GM23248 (cell line): Measurements from ENCODE around the gene EEPD1. TPM values are rescaled to one million over a fixed set of nuclear protein-coding genes. Genes with fewer than 3 reads are reported as not detected.
A peak's percentile ranks its signal among the peaks of the same experiment; 100 is the strongest.

Source experiments
- DNase-seq: peaks from one replicate; pipeline ENCODE4 v3.0.0-alpha.2; 2015
- H2AFZ ChIP-seq: fragments of 200-600 bp; sonication (generic); 2 replicates; pipeline ENCODE4 v1.6.1; 2016; ENCODE audit warnings: antibody characterized with exemption
- H3F3A ChIP-seq: fragments of 200-600 bp; sonication (generic); 2 replicates; pipeline ENCODE4 v1.6.1; 2016; ENCODE audit warnings: mild to moderate bottlenecking, antibody characterized with exemption, mixed run types; ENCODE audit not compliant: insufficient read depth
- H3K27ac ChIP-seq: fragments of 200-600 bp; sonication (generic); 2 replicates; pipeline ENCODE4 v1.5.1; 2016; ENCODE audit warnings: mild to moderate bottlenecking
- H3K27me3 ChIP-seq: fragments of 200-600 bp; sonication (generic); replicated peaks from 2 replicates; pipeline ENCODE4 v1.6.1; 2016; ENCODE audit warnings: mild to moderate bottlenecking; ENCODE audit not compliant: insufficient read depth
- H3K36me3 ChIP-seq: fragments of 200-600 bp; sonication (generic); 2 replicates; pipeline ENCODE4 v1.6.1; 2016; ENCODE audit warnings: low read depth, mild to moderate bottlenecking
- H3K4me1 ChIP-seq: fragments of 200-600 bp; sonication (generic); 2 replicates; pipeline ENCODE4 v1.6.1; 2016; ENCODE audit warnings: mild to moderate bottlenecking; ENCODE audit not compliant: insufficient read depth
- H3K4me2 ChIP-seq: fragments of 200-600 bp; sonication (generic); one replicate; pipeline ENCODE4 v1.6.1; 2016; ENCODE audit warnings: mild to moderate bottlenecking; ENCODE audit not compliant: unreplicated experiment
- H3K4me3 ChIP-seq: fragments of 200-600 bp; sonication (generic); 2 replicates; pipeline ENCODE4 v1.5.1; 2016; ENCODE audit warnings: mild to moderate bottlenecking
- H3K79me2 ChIP-seq: fragments of 200-600 bp; sonication (generic); 2 replicates; pipeline ENCODE4 v1.6.1; 2016; ENCODE audit warnings: mild to moderate bottlenecking; ENCODE audit not compliant: insufficient read depth
- H3K9ac ChIP-seq: fragments of 200-600 bp; sonication (generic); 2 replicates; pipeline ENCODE4 v1.6.1; 2016; ENCODE audit warnings: mild to moderate bottlenecking
- H3K9me2 ChIP-seq: fragments of 200-600 bp; sonication (generic); 2 replicates; pipeline ENCODE4 v1.6.1; 2016; ENCODE audit warnings: mixed run types, mild to moderate bottlenecking, moderate library complexity; ENCODE audit not compliant: insufficient read depth
- H3K9me3 ChIP-seq: fragments of 200-600 bp; sonication (generic); one replicate; pipeline ENCODE4 v1.6.1; 2017; ENCODE audit warnings: low read depth
- H4K20me1 ChIP-seq: fragments of 200-600 bp; sonication (generic); 2 replicates; pipeline ENCODE4 v1.6.0; 2016; ENCODE audit not compliant: insufficient read depth
- EZH2 ChIP-seq: fragments of 200-600 bp; sonication (generic); IDR thresholded peaks from 2 replicates; pipeline ENCODE4 v1.6.1; 2018; ENCODE audit warnings: antibody characterized with exemption, mild to moderate bottlenecking; ENCODE audit not compliant: insufficient read depth, poor library complexity, severe bottlenecking
- EZH2phosphoT487 ChIP-seq: fragments of 200-600 bp; sonication (generic); IDR thresholded peaks from 2 replicates; pipeline ENCODE4 v1.6.1; 2018; ENCODE audit warnings: antibody characterized with exemption, moderate library complexity, mild to moderate bottlenecking, low read depth; ENCODE audit not compliant: insufficient read depth
- WGBS, 2 experiments: methylation state at CpG; one replicate each; pipeline ENCODE4 v1.1.6; 2015 to 2017; ENCODE audit warnings: low lambda C conversion rate in 2 of 2, low coverage in 1 of 2; ENCODE audit errors: missing lambda C conversion rate in 2 of 2; 5-methylcytosine and 5-hydroxymethylcytosine counted together
- in situ Hi-C: fragments of 300-500 bp; cut with MboI; formaldehyde crosslinking; loops from 2 replicates; pipeline ENCODE4 v1.15.0; 2020
- polyA plus RNA-seq: library from polyadenylated mRNA; unstranded; fragments of >200 nt; fragmentation: Nextera tagmentation; extraction: Ambion mirVana; gene quantifications from 2 replicates; pipeline ENCODE4 v1.2.1, GENCODE V29; 2016
- total RNA-seq: library from RNA; depleted of rRNA; stranded (reverse); fragments of >200 nt; shearing (Covaris generic); gene quantifications from 2 replicates; pipeline ENCODE4 v1.2.3, GENCODE V29; 2014

The EEPD1 gene
- total and polyA plus RNA-seq, 2 experiments from 2014 or later, result 1.6 to 5.2 TPM

DNA sequence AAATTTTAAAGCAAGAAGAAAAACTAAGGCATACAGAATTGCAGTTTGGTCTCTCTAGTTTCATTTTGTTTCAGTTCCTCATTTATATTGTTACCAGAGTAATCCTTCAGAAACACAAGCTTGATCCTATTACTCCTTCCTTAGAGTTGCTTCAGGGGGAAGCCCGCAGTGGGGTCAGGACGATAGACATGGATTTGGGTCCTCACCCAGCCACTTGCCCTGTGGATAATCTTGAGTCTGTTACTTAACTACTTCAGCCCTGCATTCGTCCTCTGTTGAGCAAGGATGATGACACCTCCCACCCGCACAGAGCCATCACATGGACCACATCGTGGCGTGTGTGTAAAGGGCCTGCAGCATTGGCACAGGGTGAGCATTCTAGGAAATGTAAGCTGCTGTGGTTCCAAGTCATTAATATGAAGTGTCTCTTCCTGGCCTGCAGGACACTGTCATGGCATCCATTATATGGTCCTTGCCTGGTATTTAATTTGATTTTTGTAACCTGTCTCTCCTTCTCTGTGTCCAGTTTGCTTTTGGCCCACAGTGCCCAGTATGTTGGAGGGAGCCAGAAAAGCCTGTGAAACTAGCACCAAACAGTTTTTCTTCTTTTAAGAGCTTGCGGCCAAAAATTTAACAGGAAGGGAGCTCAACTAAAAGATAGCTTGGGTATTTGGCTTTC, 111.2 kb downstream of the EEPD1 start:
- no peak overlapping the region for H3K4me2 ChIP-seq
- H2AFZ ChIP-seq, result no peak overlapping the region
- H3F3A ChIP-seq, result peaks cover 7% of the 10 kb centered on the region
- H3K79me2 ChIP-seq, result no peaks in the 10 kb centered on the region
- TF ChIP-seq EZH2 (no peak), EZH2phosphoT487 (no peak)
- peaks cover 24% of the 10 kb centered on the region for H3K4me1 ChIP-seq
- 34 to 38% methylated on average over 7 of the region's 7 CpGs for WGBS, 2 experiments
- H3K9me2 ChIP-seq, result no peaks in the 10 kb centered on the region
- no peaks in the 10 kb centered on the region for H3K9me3 ChIP-seq
- H3K4me3 ChIP-seq, result no peak overlapping the region
- H3K9ac ChIP-seq, result no peak overlapping the region
- H3K36me3 ChIP-seq, result no peaks in the 10 kb centered on the region
- in situ Hi-C loops, result no loop called here
- no peak overlapping the region for H3K27ac ChIP-seq
- no peaks in the 10 kb centered on the region for H3K27me3 ChIP-seq
- DNase-seq, result peak; percentile 54
- H4K20me1 ChIP-seq, result no peaks in the 10 kb centered on the region

DNA sequence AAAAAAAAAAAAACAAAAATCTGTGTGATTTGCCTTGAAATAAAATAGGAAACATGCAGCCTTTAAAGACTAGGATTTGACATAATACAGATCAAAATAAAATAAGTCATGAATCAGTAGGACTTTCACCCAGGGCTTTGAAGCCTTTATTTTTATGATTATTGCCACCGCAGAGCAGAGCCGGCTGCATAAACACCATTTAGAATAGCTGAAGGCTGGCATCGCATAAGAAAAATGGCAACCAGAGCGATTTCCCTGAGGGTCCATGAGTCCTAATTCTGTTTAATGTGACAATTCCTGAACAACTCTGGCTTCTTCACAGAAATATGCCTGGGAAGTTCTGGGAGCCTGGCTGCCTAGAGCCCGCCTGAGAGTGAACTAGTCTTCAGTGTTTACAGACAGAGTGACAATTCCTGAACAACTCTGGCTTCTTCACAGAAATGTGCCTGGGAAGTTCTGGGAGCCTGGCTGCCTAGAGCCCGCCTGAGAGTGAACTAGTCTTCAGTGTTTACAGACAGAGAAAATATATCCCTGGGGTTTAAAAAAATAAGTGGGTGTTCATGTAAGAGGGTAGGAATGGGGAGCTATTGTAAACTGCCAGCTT, 112.0 kb downstream of the EEPD1 start:
- no peaks in the 10 kb centered on the region for H3K9me3 ChIP-seq
- no peak for TF ChIP-seq EZH2phosphoT487
- TF ChIP-seq EZH2, result no peak
- H2AFZ ChIP-seq, result no peak overlapping the region
- H3K36me3 ChIP-seq, result no peaks in the 10 kb centered on the region
- no peak overlapping the region for H3K4me3 ChIP-seq
- H3K79me2 ChIP-seq, result no peaks in the 10 kb centered on the region
- in situ Hi-C loops, result no loop called here
- WGBS, 2 experiments, result 48 to 52% methylated on average over 6 of the region's 6 CpGs
- no peak overlapping the region for H3K27ac ChIP-seq
- no peaks in the 10 kb centered on the region for H4K20me1 ChIP-seq
- no peak overlapping the region for H3K9ac ChIP-seq
- peaks cover 24% of the 10 kb centered on the region for H3K4me1 ChIP-seq
- no peaks in the 10 kb centered on the region for H3K27me3 ChIP-seq
- H3K9me2 ChIP-seq, result no peaks in the 10 kb centered on the region
- H3K4me2 ChIP-seq, result no peak overlapping the region
- H3F3A ChIP-seq, result peaks cover 7% of the 10 kb centered on the region
- DNase-seq, result no peak

GRCh38 chr7:36265680-36266079, 112.6 kb downstream of the EEPD1 start:
- Histone ChIP-seq H3K27ac (no peak overlapping the region), H3K9ac (no peak overlapping the region), H2AFZ (no peak overlapping the region), H3K79me2 (no peaks in the 10 kb centered on the region), H4K20me1 (no peaks in the 10 kb centered on the region), H3K4me2 (no peak overlapping the region), H3K4me3 (no peak overlapping the region), H3K27me3 (no peaks in the 10 kb centered on the region), H3K36me3 (no peaks in the 10 kb centered on the region), H3K9me2 (no peaks in the 10 kb centered on the region), H3K9me3 (no peaks in the 10 kb centered on the region), H3K4me1 (peaks cover 22% of the 10 kb centered on the region), H3F3A (peaks cover 7% of the 10 kb centered on the region)
- no peak for TF ChIP-seq EZH2phosphoT487
- TF ChIP-seq EZH2, result no peak
- in situ Hi-C loops, result no loop called here
- no peak for DNase-seq
- 94 to 98% methylated on average over 3 of the region's 3 CpGs for WGBS, 2 experiments

DNA sequence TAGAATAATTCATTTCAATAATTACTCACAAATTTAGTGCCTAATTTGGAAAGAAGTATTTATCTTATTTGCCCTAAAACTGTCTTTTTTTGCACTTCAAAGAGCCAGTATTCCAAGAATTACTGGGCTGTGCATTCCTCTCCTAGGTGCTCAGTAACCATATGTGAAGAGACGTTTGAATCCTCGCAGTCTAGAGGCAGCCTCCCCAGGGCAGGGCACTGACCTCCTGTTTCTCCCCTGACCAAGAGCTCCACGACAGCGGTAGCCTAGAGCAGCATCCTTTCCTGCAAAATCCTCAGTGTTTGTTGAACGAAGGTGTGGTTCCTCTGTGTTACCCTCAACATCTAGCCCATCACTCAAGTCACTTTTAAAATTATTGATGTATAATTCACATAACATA, 113.1 kb downstream of the EEPD1 start:
- H3K4me1 ChIP-seq, result peaks cover 18% of the 10 kb centered on the region
- in situ Hi-C loops, result no loop called here
- no peak overlapping the region for H3K9ac ChIP-seq
- 89 to 93% methylated on average over 5 of the region's 5 CpGs for WGBS, 2 experiments
- no peaks in the 10 kb centered on the region for H3K27me3 ChIP-seq
- DNase-seq, result no peak
- H3K36me3 ChIP-seq, result no peaks in the 10 kb centered on the region
- H3K9me2 ChIP-seq, result no peaks in the 10 kb centered on the region
- no peak overlapping the region for H3K4me3 ChIP-seq
- H3K79me2 ChIP-seq, result no peaks in the 10 kb centered on the region
- no peak overlapping the region for H2AFZ ChIP-seq
- TF ChIP-seq EZH2phosphoT487, result no peak
- TF ChIP-seq EZH2, result no peak
- no peak overlapping the region for H3K4me2 ChIP-seq
- H3F3A ChIP-seq, result peaks cover 7% of the 10 kb centered on the region
- no peak overlapping the region for H3K27ac ChIP-seq
- H3K9me3 ChIP-seq, result no peaks in the 10 kb centered on the region
- no peaks in the 10 kb centered on the region for H4K20me1 ChIP-seq
